H9 (cell line): ENCODE results near the gene ZC3H12D. TPM values are rescaled to one million over a fixed set of nuclear protein-coding genes. Genes with fewer than 3 reads are reported as not detected.

ENCODE experiments used
- DNase-seq: peaks from one replicate; pipeline ENCODE4 v3.0.0-alpha.2; 2017
- H2AFZ ChIP-seq: one replicate; pipeline ENCODE4 v1.6.1; 2013; ENCODE audit warnings: mild to moderate bottlenecking, low read length, control low read depth, moderate library complexity
- H2AK5ac ChIP-seq: 2 replicates; pipeline ENCODE4 v1.6.1; 2013; ENCODE audit warnings: low read length, control low read depth, mixed read lengths; ENCODE audit not compliant: insufficient read length
- H2BK120ac ChIP-seq: one replicate; pipeline ENCODE4 v1.6.1; 2013; ENCODE audit warnings: low read depth, mild to moderate bottlenecking, low read length, control low read depth, inconsistent platforms; ENCODE audit not compliant: poor library complexity, severe bottlenecking
- H2BK12ac ChIP-seq: 2 replicates; pipeline ENCODE4 v1.6.1; 2013; ENCODE audit warnings: low read length, control low read depth, mixed read lengths, low read depth; ENCODE audit not compliant: insufficient read length
- H2BK15ac ChIP-seq: 2 replicates; pipeline ENCODE4 v1.6.1; 2013; ENCODE audit warnings: low read depth, low read length, control low read depth
- H2BK20ac ChIP-seq: one replicate; pipeline ENCODE4 v1.6.1; 2013; ENCODE audit warnings: low read depth, mild to moderate bottlenecking, low read length, control low read depth, inconsistent platforms; ENCODE audit not compliant: poor library complexity, severe bottlenecking
- H2BK5ac ChIP-seq: 2 replicates; pipeline ENCODE4 v1.6.1; 2013; ENCODE audit warnings: low read length, control low read depth, mixed read lengths; ENCODE audit not compliant: insufficient read length
- H3K14ac ChIP-seq: 2 replicates; pipeline ENCODE4 v1.6.1; 2013; ENCODE audit warnings: low read length, control low read depth; ENCODE audit not compliant: insufficient read depth
- H3K18ac ChIP-seq: 2 replicates; pipeline ENCODE4 v1.6.1; 2013; ENCODE audit warnings: low read depth, mild to moderate bottlenecking, mixed read lengths, low read length, control low read depth; ENCODE audit not compliant: insufficient read length
- H3K23ac ChIP-seq: 2 replicates; pipeline ENCODE4 v1.6.1; 2013; ENCODE audit warnings: low read length, control low read depth, mixed read lengths, low read depth; ENCODE audit not compliant: insufficient read length
- H3K23me2 ChIP-seq: 2 replicates; pipeline ENCODE4 v1.6.1; 2013; ENCODE audit warnings: low read depth, mild to moderate bottlenecking, mixed read lengths, low read length, control low read depth; ENCODE audit not compliant: insufficient read length, poor library complexity, severe bottlenecking
- H3K27ac ChIP-seq: 2 replicates; pipeline ENCODE4 v1.5.1; 2013; ENCODE audit warnings: low read length, control low read depth, mixed read lengths, low read depth; ENCODE audit not compliant: insufficient read length
- H3K27me3 ChIP-seq: 2 replicates; pipeline ENCODE4 v1.6.1; 2013; ENCODE audit warnings: low read length, control low read depth, inconsistent platforms; ENCODE audit not compliant: insufficient read depth
- H3K4ac ChIP-seq: 2 replicates; pipeline ENCODE4 v1.6.1; 2013; ENCODE audit warnings: low read depth, mild to moderate bottlenecking, control low read depth, inconsistent platforms, low read length, moderate library complexity
- H3K4me1 ChIP-seq: 2 replicates; pipeline ENCODE4 v1.6.1; 2013; ENCODE audit warnings: low read length, control low read depth, inconsistent platforms; ENCODE audit not compliant: insufficient read depth
- H3K4me2 ChIP-seq: 2 replicates; pipeline ENCODE4 v1.6.1; 2013; ENCODE audit warnings: low read length, control low read depth, mixed read lengths; ENCODE audit not compliant: insufficient read length, insufficient read depth
- H3K56ac ChIP-seq: 2 replicates; pipeline ENCODE4 v1.6.1; 2013; ENCODE audit warnings: low read depth, mild to moderate bottlenecking, mixed read lengths, low read length, control low read depth; ENCODE audit not compliant: insufficient read length
- H3K79me1 ChIP-seq: 2 replicates; pipeline ENCODE4 v1.6.1; 2013; ENCODE audit warnings: low read depth, mild to moderate bottlenecking, moderate library complexity, low read length, control low read depth, inconsistent platforms; ENCODE audit not compliant: insufficient read depth, poor library complexity, severe bottlenecking
- H3K79me2 ChIP-seq: 2 replicates; pipeline ENCODE4 v1.6.1; 2013; ENCODE audit warnings: low read length, control low read depth, inconsistent platforms; ENCODE audit not compliant: insufficient read depth
- H3K9ac ChIP-seq: 2 replicates; pipeline ENCODE4 v1.6.1; 2013; ENCODE audit warnings: low read length, control low read depth, mixed read lengths; ENCODE audit not compliant: insufficient read length; ENCODE audit errors: extremely low read depth
- H3K9me3 ChIP-seq: one replicate; pipeline ENCODE4 v1.6.1; 2013; ENCODE audit warnings: low read depth, low read length, inconsistent platforms; ENCODE audit not compliant: control insufficient read depth
- H3T11ph ChIP-seq: one replicate; pipeline ENCODE4 v1.6.1; 2013; ENCODE audit warnings: mild to moderate bottlenecking, low read length, control low read depth, inconsistent platforms
- H4K20me1 ChIP-seq: one replicate; pipeline ENCODE4 v1.6.1; 2013; ENCODE audit not compliant: control insufficient read depth, insufficient read length, insufficient read depth
- H4K5ac ChIP-seq: 2 replicates; pipeline ENCODE4 v1.6.1; 2013; ENCODE audit warnings: low read depth, mild to moderate bottlenecking, mixed read lengths, low read length, control low read depth; ENCODE audit not compliant: insufficient read length
- H4K8ac ChIP-seq: replicated peaks from 2 replicates; pipeline ENCODE4 v1.6.1; 2013; ENCODE audit warnings: low read length, control low read depth, mixed read lengths, low read depth; ENCODE audit not compliant: insufficient read length
- H4K91ac ChIP-seq: 2 replicates; pipeline ENCODE4 v1.6.1; 2013; ENCODE audit warnings: low read depth, mild to moderate bottlenecking, moderate library complexity, mixed read lengths, low read length, control low read depth; ENCODE audit not compliant: insufficient read length
- H3K27ac Mint-ChIP-seq, 3 experiments: 2 replicates in 2 of 3; 3 replicates in 1 of 3; pipeline ENCODE4 v1.8.0; 2020 to 2021; ENCODE audit warnings: mixed read lengths in 3 of 3, mild to moderate bottlenecking in 1 of 3, moderate library complexity in 1 of 3
- H3K27me3 Mint-ChIP-seq: 2 replicates; pipeline ENCODE4 v1.8.0; 2021; ENCODE audit warnings: low read depth, mild to moderate bottlenecking, moderate library complexity, mixed read lengths
- H3K36me3 Mint-ChIP-seq, 3 experiments: 2 replicates in 2 of 3; 3 replicates in 1 of 3; pipeline ENCODE4 v1.8.0; 2020 to 2021; ENCODE audit warnings: low read depth in 3 of 3, mixed read lengths in 3 of 3; ENCODE audit not compliant: insufficient read depth in 1 of 3
- H3K4me1 Mint-ChIP-seq, 2 experiments: 2 replicates each; pipeline ENCODE4 v1.8.0; 2020; ENCODE audit warnings: mixed read lengths in 2 of 2
- H3K4me3 Mint-ChIP-seq, 2 experiments: 2 replicates in 1 of 2; 3 replicates in 1 of 2; pipeline ENCODE4 v1.8.0; 2020 to 2021; ENCODE audit warnings: mild to moderate bottlenecking in 2 of 2, mixed read lengths in 2 of 2, moderate library complexity in 1 of 2
- H3K9me3 Mint-ChIP-seq, 2 experiments: 2 replicates in 1 of 2; 3 replicates in 1 of 2; pipeline ENCODE4 v1.8.0; 2020; ENCODE audit warnings: mild to moderate bottlenecking in 2 of 2, mixed read lengths in 2 of 2, moderate library complexity in 1 of 2
- CTCF ChIP-seq: fragments of 200-600 bp; sonication (generic); conservative IDR thresholded peaks from 3 replicates; pipeline ENCODE4 v1.8.0; 2021; ENCODE audit warnings: antibody characterized with exemption, mild to moderate bottlenecking
- WGBS: extraction: QIAGEN DNeasy Blood & Tissue Kit; methylation state at CpG from one replicate; pipeline ENCODE4 v1.1.7; 2013; ENCODE audit warnings: missing lambda C conversion rate, low lambda C conversion rate, mixed read lengths; ENCODE audit not compliant: insufficient read length; ENCODE audit errors: extremely low coverage; 5-methylcytosine and 5-hydroxymethylcytosine counted together
- total RNA-seq: library from RNA; stranded (reverse); gene quantifications from 2 replicates; pipeline ENCODE4 v1.2.1, GENCODE V29; 2021

Gene ZC3H12D
- total RNA-seq, 1 experiment from 2014 or later, result 0.07 TPM

- H3K4me1 ChIP-seq, result no peaks in the 10 kb centered on the region
- H3K4me3 Mint-ChIP-seq, result no peak overlapping the region
Measured at GRCh38 chr6:149435919-149436586, 48.8 kb downstream of the ZC3H12D start.

More at GRCh38 chr6:149435919-149436586, 48.8 kb downstream of the ZC3H12D start:
- no peak overlapping the region for H2BK5ac ChIP-seq
- no peak overlapping the region for H3K23ac ChIP-seq
- DNase-seq, result no peak
- no CpG with 5 or more reads among the region's 13 CpGs for WGBS
- H3K27ac ChIP-seq, result no peak overlapping the region
- no peaks in the 10 kb centered on the region for H3K79me1 ChIP-seq
- H3K4ac ChIP-seq, result no peak overlapping the region
- Mint-ChIP-seq H3K27me3 (no peaks in the 10 kb centered on the region), H3K9me3 (no peaks in the 10 kb centered on the region), H3K36me3 (no peaks in the 10 kb centered on the region), H3K27ac (no peak overlapping the region; a peak in 1 of 7 replicates), H3K4me1 (peaks cover 4 to 13% of the 10 kb centered on the region in 2 experiments; a peak in 3 of 4 replicates)
- H4K5ac ChIP-seq, result no peak overlapping the region
- no peak overlapping the region for H4K91ac ChIP-seq
- H2BK20ac ChIP-seq, result no peak overlapping the region
- no peak overlapping the region for H3K56ac ChIP-seq
- no peak overlapping the region for H3K14ac ChIP-seq
- no peak overlapping the region for H3K18ac ChIP-seq
- no peaks in the 10 kb centered on the region for H3K23me2 ChIP-seq
- no peak overlapping the region for H2AK5ac ChIP-seq
- H3K9me3 ChIP-seq, result no peaks in the 10 kb centered on the region
- H3T11ph ChIP-seq, result no peak overlapping the region
- TF ChIP-seq CTCF, result no peak
- no peak overlapping the region for H2BK12ac ChIP-seq
- no peak overlapping the region for H2BK15ac ChIP-seq
- H3K9ac ChIP-seq, result no peak overlapping the region
- no peaks in the 10 kb centered on the region for H3K79me2 ChIP-seq
- H2AFZ ChIP-seq, result no peak overlapping the region
- H2BK120ac ChIP-seq, result no peak overlapping the region
- no peaks in the 10 kb centered on the region for H3K27me3 ChIP-seq
- no peak overlapping the region for H3K4me2 ChIP-seq
- no peak overlapping the region for H4K8ac ChIP-seq
- H4K20me1 ChIP-seq, result no peaks in the 10 kb centered on the region
